ENCODE results near the gene RSAD1.
A peak's percentile ranks its signal among the peaks of the same experiment; 100 is the strongest.
"Not testable (repeated sequence)": the region's sequence is repeated elsewhere in the genome, so short reads cannot be mapped to it uniquely, and the experiment has no call there.

Gene RSAD1

GRCh38 chr17:50472761-50473161 is 5.9 kb upstream of the RSAD1 start:
- not testable (repeated sequence) for DNase-seq (ENCODE audit: low read depth)

GRCh38 chr17:50473901-50474300 is 4.8 kb upstream of the RSAD1 start:
- no peak for DNase-seq (ENCODE audit: low read depth)

- no peak for DNase-seq (ENCODE audit: low read depth)
Measured at GRCh38 chr17:50474523-50474922, 4.1 kb upstream of the RSAD1 start.

- DNase-seq (ENCODE audit: low read depth) = no peak
Measured at GRCh38 chr17:50475362-50475761, 3.3 kb upstream of the RSAD1 start.

- DNase-seq (ENCODE audit: low read depth) = not testable (repeated sequence)
Measured at GRCh38 chr17:50475775-50476544, 2.7 kb upstream of the RSAD1 start.

GRCh38 chr17:50476545-50477315 is 1.9 kb upstream of the RSAD1 start:
- DNase-seq (ENCODE audit: low read depth) = no peak

GRCh38 chr17:50477976-50478375 is 684 bp upstream of the RSAD1 start:
- DNase-seq (ENCODE audit: low read depth) = no peak

- peak; percentile 58 for DNase-seq (ENCODE audit: low read depth)
Measured at GRCh38 chr17:50479522-50480141, 972 bp downstream of the RSAD1 start.

GRCh38 chr17:50480142-50480764 is 1.6 kb downstream of the RSAD1 start:
- DNase-seq (ENCODE audit: low read depth) = no peak

GRCh38 chr17:50480854-50481490 is 2.3 kb downstream of the RSAD1 start:
- no peak for DNase-seq (ENCODE audit: low read depth)

- no peak for DNase-seq (ENCODE audit: low read depth)
Measured at GRCh38 chr17:50481648-50482047, 3.0 kb downstream of the RSAD1 start.

- no peak for DNase-seq (ENCODE audit: low read depth)
Measured at GRCh38 chr17:50482110-50482509, 3.5 kb downstream of the RSAD1 start.

GRCh38 chr17:50482516-50482915 is 3.9 kb downstream of the RSAD1 start:
- DNase-seq (ENCODE audit: low read depth) = peak; percentile 66

GRCh38 chr17:50483266-50483665 is 4.6 kb downstream of the RSAD1 start:
- DNase-seq (ENCODE audit: low read depth) = no peak

- DNase-seq (ENCODE audit: low read depth) = no peak
Measured at GRCh38 chr17:50484386-50485155, 5.9 kb downstream of the RSAD1 start.

- no peak for DNase-seq (ENCODE audit: low read depth)
Measured at GRCh38 chr17:50487213-50488096, 8.8 kb downstream of the RSAD1 start.

GRCh38 chr17:50488880-50489279 is 10.2 kb downstream of the RSAD1 start:
- no peak for DNase-seq (ENCODE audit: low read depth)

- DNase-seq (ENCODE audit: low read depth) = no peak
Measured at GRCh38 chr17:50491505-50491904, 12.8 kb downstream of the RSAD1 start.

GRCh38 chr17:50492214-50492613 is 13.6 kb downstream of the RSAD1 start:
- DNase-seq (ENCODE audit: low read depth) = no peak

- DNase-seq (ENCODE audit: low read depth) = no peak
Measured at GRCh38 chr17:50493744-50494143, 15.1 kb downstream of the RSAD1 start.
